Measurements from ENCODE around the gene GRM4.

GRCh38 chr6:34146801-34147592, 1.1 kb upstream of the GRM4 start:
- no peak for TF ChIP-seq CTCF (IDR thresholded peaks at IDR 0.05)
- TF ChIP-seq POLR2A (IDR thresholded peaks at IDR 0.05): no peak

Measured in heart left ventricle (tissue), 13 donors.